Chondrocyte (in vitro differentiated cells): ENCODE results near the gene TOMM40. TPM values are rescaled to one million over a fixed set of nuclear protein-coding genes. Genes with fewer than 3 reads are reported as not detected.
"Not testable (repeated sequence)": the region's sequence is repeated elsewhere in the genome, so short reads cannot be mapped to it uniquely, and the experiment has no call there.

Experiments
- DNase-seq: peaks from one replicate; pipeline ENCODE4 v3.0.0; 2021; ENCODE audit warnings: mixed read lengths, low spot score
- H3K27ac Mint-ChIP-seq: one replicate; pipeline ENCODE4 v1.8.0; 2021; ENCODE audit warnings: mild to moderate bottlenecking, moderate library complexity, mixed read lengths; ENCODE audit not compliant: unreplicated experiment
- H3K27me3 Mint-ChIP-seq: 2 replicates; pipeline ENCODE4 v1.8.0; 2021; ENCODE audit warnings: low read depth, mixed read lengths
- H3K36me3 Mint-ChIP-seq: 2 replicates; pipeline ENCODE4 v1.8.0; 2021; ENCODE audit warnings: low read depth, mixed read lengths
- H3K4me1 Mint-ChIP-seq: 2 replicates; pipeline ENCODE4 v1.8.0; 2021; ENCODE audit warnings: low read depth, mild to moderate bottlenecking, mixed read lengths
- H3K4me3 Mint-ChIP-seq: one replicate; pipeline ENCODE4 v1.8.0; 2021; ENCODE audit warnings: mild to moderate bottlenecking, moderate library complexity, mixed read lengths; ENCODE audit not compliant: unreplicated experiment
- H3K9me3 Mint-ChIP-seq: 2 replicates; pipeline ENCODE4 v1.8.0; 2021; ENCODE audit warnings: low read depth, mixed read lengths
- total RNA-seq: library from RNA; stranded (reverse); gene quantifications from 3 replicates; pipeline ENCODE4 v1.2.1, GENCODE V29; 2021
- TF ChIP-seq, protein P1 (sequence below): fragments of 200-600 bp; sonication (generic); IDR thresholded peaks from 2 replicates; pipeline ENCODE4 v1.5.0; 2021; ENCODE audit warnings: antibody characterized with exemption, mild to moderate bottlenecking, moderate library complexity

The TOMM40 gene
- total RNA-seq, 1 donor from 2014 or later = 40.9 TPM

DNA sequence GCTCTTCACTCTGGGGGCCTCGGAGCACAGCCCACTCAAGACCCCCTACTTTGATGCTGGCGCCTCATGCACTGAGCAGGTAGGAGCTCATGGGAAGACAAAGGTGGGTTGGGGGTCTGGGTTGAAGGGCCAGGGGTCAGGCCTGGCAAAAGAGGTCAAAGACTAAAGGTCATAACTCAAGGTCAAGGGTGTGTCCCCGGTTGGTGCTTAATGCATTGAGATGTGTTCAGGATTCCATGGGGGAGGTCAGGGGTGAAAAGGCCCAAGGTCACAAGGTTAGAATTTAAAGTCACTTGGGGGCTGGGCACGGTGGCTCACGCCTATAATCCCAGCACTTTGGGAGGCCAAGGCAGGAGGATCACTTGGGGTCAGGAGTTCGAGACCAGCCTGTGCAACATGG lies 4.9 kb upstream of the TOMM40 start:
- DNase-seq = no peak
- Mint-ChIP-seq H3K4me3 (no peak overlapping the region), H3K27me3 (no peaks in the 10 kb centered on the region), H3K9me3 (no peaks in the 10 kb centered on the region), H3K36me3 (peaks cover 23% of the 10 kb centered on the region), H3K27ac (no peak overlapping the region), H3K4me1 (peaks cover 32% of the 10 kb centered on the region)
- TF ChIP-seq, protein P1, sequence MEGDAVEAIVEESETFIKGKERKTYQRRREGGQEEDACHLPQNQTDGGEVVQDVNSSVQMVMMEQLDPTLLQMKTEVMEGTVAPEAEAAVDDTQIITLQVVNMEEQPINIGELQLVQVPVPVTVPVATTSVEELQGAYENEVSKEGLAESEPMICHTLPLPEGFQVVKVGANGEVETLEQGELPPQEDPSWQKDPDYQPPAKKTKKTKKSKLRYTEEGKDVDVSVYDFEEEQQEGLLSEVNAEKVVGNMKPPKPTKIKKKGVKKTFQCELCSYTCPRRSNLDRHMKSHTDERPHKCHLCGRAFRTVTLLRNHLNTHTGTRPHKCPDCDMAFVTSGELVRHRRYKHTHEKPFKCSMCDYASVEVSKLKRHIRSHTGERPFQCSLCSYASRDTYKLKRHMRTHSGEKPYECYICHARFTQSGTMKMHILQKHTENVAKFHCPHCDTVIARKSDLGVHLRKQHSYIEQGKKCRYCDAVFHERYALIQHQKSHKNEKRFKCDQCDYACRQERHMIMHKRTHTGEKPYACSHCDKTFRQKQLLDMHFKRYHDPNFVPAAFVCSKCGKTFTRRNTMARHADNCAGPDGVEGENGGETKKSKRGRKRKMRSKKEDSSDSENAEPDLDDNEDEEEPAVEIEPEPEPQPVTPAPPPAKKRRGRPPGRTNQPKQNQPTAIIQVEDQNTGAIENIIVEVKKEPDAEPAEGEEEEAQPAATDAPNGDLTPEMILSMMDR = no peak

GRCh38 chr19:44887648-44888047 lies 3.4 kb upstream of the TOMM40 start:
- Mint-ChIP-seq H3K4me1 (peaks cover 41% of the 10 kb centered on the region), H3K27me3 (no peaks in the 10 kb centered on the region), H3K36me3 (peaks cover 21% of the 10 kb centered on the region), H3K27ac (no peak overlapping the region), H3K9me3 (no peaks in the 10 kb centered on the region), H3K4me3 (no peak overlapping the region)
- TF ChIP-seq, protein P1 = no peak
- DNase-seq = no peak

GRCh38 chr19:44888335-44888734 lies 2.7 kb upstream of the TOMM40 start:
- H3K27me3 Mint-ChIP-seq, H3K9me3 Mint-ChIP-seq, H3K4me3 Mint-ChIP-seq, DNase-seq: not testable (repeated sequence)
- Mint-ChIP-seq H3K36me3 (peaks cover 21% of the 10 kb centered on the region), H3K27ac (peak overlapping the region; percentile 36), H3K4me1 (peaks cover 41% of the 10 kb centered on the region)

- Mint-ChIP-seq H3K27ac (peak overlapping the region; percentile 94), H3K4me3 (peak overlapping the region; percentile 73), H3K27me3 (no peaks in the 10 kb centered on the region), H3K4me1 (peaks cover 26% of the 10 kb centered on the region), H3K9me3 (no peaks in the 10 kb centered on the region), H3K36me3 (peaks cover 25% of the 10 kb centered on the region)
- TF ChIP-seq, protein P1 = no peak
- no peak for DNase-seq
Observed at GRCh38 chr19:44889830-44890365, 1.2 kb upstream of the TOMM40 start.

GRCh38 chr19:44890366-44891015 lies 563 bp upstream of the TOMM40 start:
- Mint-ChIP-seq H3K27me3 (no peaks in the 10 kb centered on the region), H3K4me1 (peaks cover 26% of the 10 kb centered on the region), H3K9me3 (no peaks in the 10 kb centered on the region), H3K4me3 (peak overlapping the region; percentile 73), H3K27ac (peak overlapping the region; percentile 94), H3K36me3 (peaks cover 27% of the 10 kb centered on the region)
- TF ChIP-seq, protein P1 = no peak
- peak; percentile 100 for DNase-seq

- peak overlapping the region; percentile 32 for H3K27ac Mint-ChIP-seq
Observed at GRCh38 chr19:44892932-44893331, 1.9 kb downstream of the TOMM40 start.

More at GRCh38 chr19:44892932-44893331, 1.9 kb downstream of the TOMM40 start:
- peak overlapping the region; percentile 82 for H3K4me3 Mint-ChIP-seq
- H3K9me3 Mint-ChIP-seq = no peaks in the 10 kb centered on the region
- H3K4me1 Mint-ChIP-seq = peaks cover 26% of the 10 kb centered on the region
- H3K27me3 Mint-ChIP-seq = no peaks in the 10 kb centered on the region
- peaks cover 25% of the 10 kb centered on the region for H3K36me3 Mint-ChIP-seq
- TF ChIP-seq, protein P1 = no peak
- no peak for DNase-seq
